HepG2 (cell line): ENCODE data around the gene CD80. TPM values are rescaled to one million over a fixed set of nuclear protein-coding genes. Genes with fewer than 3 reads are reported as not detected.

Experiments used
- ATAC-seq: fragments of 200-7000 bp; cut with Tn5 transposase; 3 replicates; pipeline ENCODE4 v1.9.1; 2020; ENCODE audit warnings: mild to moderate bottlenecking, moderate library complexity
- BruUV-seq: library from RNA; stranded (reverse); fragments of 400-500 nt; replicated peaks from 2 replicates; lab custom pipeline; 2021; lab: Mats Ljungman, UMichigan
- CTCF ChIA-PET: fragments of 300-600 bp; formaldehyde crosslinking; extraction: SDS; loops from one replicate; lab custom pipeline; 2021; ENCODE audit warnings: low total read pairs, inconsistent platforms, low intra/inter-chr PET ratio; lab: Yijun Ruan, JAX
- POLR2A ChIA-PET: fragments of 350-600 bp; sonication (Branson Sonifier 250); formaldehyde crosslinking; loops from one replicate; lab custom pipeline; 2020; ENCODE audit warnings: antibody characterized with exemption, inconsistent platforms; lab: Yijun Ruan, JAX
- DNase-seq: peaks from one replicate; pipeline ENCODE4 v3.0.0-alpha.2; 2015; ENCODE audit warnings: low spot score
- FAIRE-seq: peaks from 3 replicates; lab custom pipeline; 2011; peaks lifted over from hg19 to GRCh38; lab: Jason Lieb, UNC
- H2AFZ ChIP-seq: one replicate; pipeline ENCODE4 v1.6.1; 2011; ENCODE audit warnings: low read length, inconsistent platforms
- H3K27ac ChIP-seq: fragments of 300-600 bp; 3 replicates; pipeline ENCODE4 v1.8.0; 2011; ENCODE audit warnings: mixed run types, mild to moderate bottlenecking, mixed read lengths, low read length, inconsistent platforms; ENCODE audit not compliant: insufficient read depth; ENCODE audit errors: extremely low read length
- H3K27me3 ChIP-seq, 2 experiments: fragments of 200-600 bp in 1 of 2; 2 replicates in 1 of 2; 3 replicates in 1 of 2; pipeline versions ENCODE4 v1.6.0 to v1.8.0; 2011; ENCODE audit warnings: low read length in 2 of 2, mild to moderate bottlenecking in 2 of 2, moderate library complexity in 2 of 2, inconsistent platforms in 1 of 2; ENCODE audit not compliant: insufficient read depth in 2 of 2, control insufficient read depth in 1 of 2
- H3K36me3 ChIP-seq, 2 experiments: fragments of 200-600 bp in 1 of 2; replicated peaks in 1 of 2; 2 replicates in 1 of 2; 3 replicates in 1 of 2; pipeline versions ENCODE4 v1.5.1 to v1.8.0; 2011; ENCODE audit warnings: low read length in 2 of 2, inconsistent platforms in 1 of 2; ENCODE audit not compliant: insufficient read depth in 2 of 2, control insufficient read depth in 1 of 2
- H3K4me1 ChIP-seq: 2 replicates; pipeline ENCODE4 v1.5.1; 2012; ENCODE audit warnings: low read length, inconsistent platforms; ENCODE audit not compliant: insufficient read depth
- H3K4me2 ChIP-seq: 2 replicates; pipeline ENCODE4 v1.6.0; 2011; ENCODE audit warnings: low read depth, low read length, inconsistent platforms
- H3K4me3 ChIP-seq, 3 experiments: fragments of 200-600 bp in 1 of 3; sonication (generic), shearing (Covaris generic) in 1 of 3; replicated peaks in 1 of 3; 2 replicates each; pipeline ENCODE4 v1.5.1; 2011 to 2016; ENCODE audit warnings: low read length in 3 of 3, inconsistent platforms in 2 of 3, low read depth in 2 of 3, mild to moderate bottlenecking in 2 of 3, control low read depth in 1 of 3, mixed read lengths in 1 of 3; ENCODE audit not compliant: insufficient read depth in 1 of 3
- H3K79me2 ChIP-seq: one replicate; pipeline ENCODE4 v1.6.1; 2011; ENCODE audit warnings: low read length, inconsistent platforms; ENCODE audit not compliant: insufficient read depth
- H3K9ac ChIP-seq: 2 replicates; pipeline ENCODE4 v1.6.0; 2011; ENCODE audit warnings: mild to moderate bottlenecking, low read depth, low read length, inconsistent platforms; ENCODE audit not compliant: insufficient read depth
- H3K9me3 ChIP-seq: 2 replicates; pipeline ENCODE4 v1.5.1; 2012; ENCODE audit warnings: mild to moderate bottlenecking, low read length
- H4K20me1 ChIP-seq: 2 replicates; pipeline ENCODE4 v1.6.0; 2011; ENCODE audit warnings: inconsistent platforms, mild to moderate bottlenecking, low read length, moderate library complexity; ENCODE audit not compliant: insufficient read depth
- ATAD3A ChIP-seq: sonication (generic); formaldehyde crosslinking; IDR thresholded peaks from 2 replicates; pipeline ENCODE4 v1.4.0; 2020; ENCODE audit warnings: missing genetic modification reagents
- ELF1 ChIP-seq: sonication (generic); formaldehyde crosslinking; IDR thresholded peaks from 2 replicates; pipeline ENCODE4 v1.4.0; 2020; ENCODE audit warnings: missing genetic modification reagents
- IKZF4 ChIP-seq: sonication (generic); formaldehyde crosslinking; IDR thresholded peaks from 2 replicates; pipeline ENCODE4 v1.5.1; 2020; ENCODE audit warnings: borderline replicate concordance, mild to moderate bottlenecking, low read depth, missing genetic modification reagents; ENCODE audit errors: not compliant biosample characterization
- JUNB ChIP-seq: sonication (generic); formaldehyde crosslinking; IDR thresholded peaks from 2 replicates; pipeline ENCODE4 v1.8.0; 2022; ENCODE audit warnings: missing genetic modification reagents, mild to moderate bottlenecking, borderline replicate concordance
- MIER3 ChIP-seq: IDR thresholded peaks from 2 replicates; pipeline ENCODE4 v1.6.1; 2016; ENCODE audit warnings: missing compliant biosample characterization, borderline replicate concordance
- MLX ChIP-seq: IDR thresholded peaks from 2 replicates; pipeline ENCODE4 v1.6.1; 2016
- MYC ChIP-seq: sonication (generic); formaldehyde crosslinking; IDR thresholded peaks from 2 replicates; pipeline ENCODE4 v1.9.0; 2021; ENCODE audit warnings: missing genetic modification reagents, borderline replicate concordance
- RFX5 ChIP-seq: IDR thresholded peaks from 2 replicates; pipeline ENCODE4 v1.6.1; 2011; ENCODE audit warnings: low read depth, low read length, improper control_type of control experiment
- SP1 ChIP-seq, 2 experiments: fragments of 450-650 bp in 1 of 2; sonication (generic) in 1 of 2; formaldehyde crosslinking in 1 of 2; IDR thresholded peaks; 2 replicates each; pipeline versions ENCODE4 v1.4.0 to v1.6.1; 2016 to 2020; ENCODE audit warnings: missing genetic modification reagents in 1 of 2
- TBP ChIP-seq: sonication (generic); formaldehyde crosslinking; IDR thresholded peaks from 2 replicates; pipeline ENCODE4 v1.5.0; 2020; ENCODE audit warnings: missing genetic modification reagents
- ZFAT ChIP-seq: sonication (generic); formaldehyde crosslinking; conservative IDR thresholded peaks from 2 replicates; pipeline ENCODE4 v1.8.1; 2023; ENCODE audit warnings: missing genetic modification reagents, inconsistent platforms
- ZFP36L1 ChIP-seq: sonication (generic); formaldehyde crosslinking; IDR thresholded peaks from 2 replicates; pipeline ENCODE4 v1.8.0; 2022; ENCODE audit warnings: mild to moderate bottlenecking, missing genetic modification reagents, moderate library complexity
- ZNF251 ChIP-seq: sonication (generic); formaldehyde crosslinking; IDR thresholded peaks from 2 replicates; pipeline ENCODE4 v1.9.0; 2021; ENCODE audit warnings: mild to moderate bottlenecking, missing genetic modification reagents
- ZNF564 ChIP-seq: sonication (generic); formaldehyde crosslinking; IDR thresholded peaks from 2 replicates; pipeline ENCODE4 v1.8.1; 2023; ENCODE audit warnings: mild to moderate bottlenecking, missing genetic modification reagents
- ZNF605 ChIP-seq: sonication (generic); formaldehyde crosslinking; IDR thresholded peaks from 2 replicates; pipeline ENCODE4 v1.8.0; 2022; ENCODE audit warnings: mild to moderate bottlenecking, missing genetic modification reagents
- ZNF740 ChIP-seq: sonication (generic); formaldehyde crosslinking; IDR thresholded peaks from 2 replicates; pipeline ENCODE4 v1.4.0; 2020; ENCODE audit warnings: missing genetic modification reagents
- ZNF891 ChIP-seq: sonication (generic); formaldehyde crosslinking; IDR thresholded peaks from 2 replicates; pipeline ENCODE4 v1.5.0; 2020; ENCODE audit warnings: mild to moderate bottlenecking, missing genetic modification reagents
- WGBS: methylation state at CpG from one replicate; pipeline ENCODE4 v1.1.6; 2017; ENCODE audit warnings: low lambda C conversion rate; 5-methylcytosine and 5-hydroxymethylcytosine counted together
- in situ Hi-C: cut with HindIII; loops from 2 replicates; pipeline ENCODE4 v1.10.0; 2017; ENCODE audit warnings: low pct_unique_long_range_greater_than_20kb; ENCODE audit not compliant: extremely low pct_ligation_motif_present
- intact Hi-C: fragments of 100-400 bp; cut with micrococcal nuclease; formaldehyde crosslinking; loops from one replicate; pipeline ENCODE4 v1.10.0; 2022; ENCODE audit not compliant: unreplicated experiment
- polyA plus RNA-seq, 8 experiments: library from polyadenylated mRNA; depleted of rRNA in 3 of 8; stranded (reverse) in 7 of 8; unstranded in 1 of 8; fragments of >200 nt; fragmentation: Illumina TruSeq in 4 of 8; extraction: Trizol in 4 of 8; gene quantifications; 2 replicates each; pipeline versions ENCODE4 v1.2.1 to v1.2.3, GENCODE V29; 2011 to 2016; ENCODE audit warnings: low read depth in 4 of 8, missing spikeins in 1 of 8, mixed read lengths in 1 of 8; ENCODE audit not compliant: insufficient read depth in 1 of 8
- total RNA-seq, 5 experiments: library from RNA; depleted of rRNA; stranded (reverse); fragments of >200 nt; fragmentation: Illumina TruSeq; extraction: Trizol; gene quantifications; 2 replicates each; pipeline ENCODE4 v1.2.3, GENCODE V29; 2016; ENCODE audit warnings: low read depth in 1 of 5
- TF ChIP-seq, protein P1 (sequence below), 2 experiments: sonication (generic) in 1 of 2; formaldehyde crosslinking in 1 of 2; IDR thresholded peaks; 2 replicates each; pipeline versions ENCODE4 v1.4.0 to v1.6.1; 2018 to 2020; ENCODE audit warnings: missing genetic modification reagents in 2 of 2, borderline replicate concordance in 1 of 2, low read depth in 1 of 2, mild to moderate bottlenecking in 1 of 2, missing biosample characterization in 1 of 2

Gene CD80
- total and polyA plus RNA-seq, 2 of the 13 experiments (the other 11 are each of a cell fraction or from before 2014, with no cell fraction given), result not detected

- no peak overlapping the region for H3K27ac ChIP-seq
- DNase-seq, result no peak
- no peak for ATAC-seq
- in situ Hi-C loops (no loop called here), intact Hi-C loops (no loop called here)
- FAIRE-seq, result no peak
- BruUV-seq, result no TSS peak
- H3K9ac ChIP-seq, result no peak overlapping the region
- no peak overlapping the region for H3K4me3 ChIP-seq
- H3K36me3 ChIP-seq, result no peaks in the 10 kb centered on the region
- ChIA-PET CTCF (no interaction called here), POLR2A (no interaction called here)
- H3K9me3 ChIP-seq, result no peaks in the 10 kb centered on the region
- H3K27me3 ChIP-seq, result peaks cover 0 to 4% of the 10 kb centered on the region in 2 experiments; a peak in 3 of 5 replicates
- no peaks in the 10 kb centered on the region for H4K20me1 ChIP-seq
- no peak overlapping the region for H3K4me2 ChIP-seq
- TF ChIP-seq ZFP36L1 (CRISPR knock-in tag), result no peak
- no peak for TF ChIP-seq SP1 (IDR thresholded peaks at IDR 0.05)
- no peak for TF ChIP-seq SP1 (CRISPR knock-in tag; IDR thresholded peaks at IDR 0.05)
- no peaks in the 10 kb centered on the region for H3K4me1 ChIP-seq
- no peak overlapping the region for H2AFZ ChIP-seq
- H3K79me2 ChIP-seq, result no peaks in the 10 kb centered on the region
Measured at GRCh38 chr3:119575507-119575906, 16.1 kb upstream of the CD80 start.

- intact Hi-C loops (no loop called here), in situ Hi-C loops (no loop called here)
- DNase-seq (no peak), FAIRE-seq (no peak), ATAC-seq (no peak)
- Histone ChIP-seq H4K20me1 (no peaks in the 10 kb centered on the region), H3K27ac (no peak overlapping the region), H3K36me3 (no peaks in the 10 kb centered on the region), H3K9me3 (no peaks in the 10 kb centered on the region), H3K4me3 (no peak overlapping the region), H2AFZ (no peak overlapping the region), H3K79me2 (no peaks in the 10 kb centered on the region), H3K4me2 (no peak overlapping the region), H3K4me1 (no peaks in the 10 kb centered on the region), H3K27me3 (peaks cover 0 to 4% of the 10 kb centered on the region in 2 experiments; a peak in 2 of 5 replicates), H3K9ac (no peak overlapping the region)
- WGBS, result 17% methylated on average over 5 of the region's 5 CpGs
- ChIA-PET CTCF (no interaction called here), POLR2A (no interaction called here)
- TF ChIP-seq IKZF4 (CRISPR knock-in tag) (no peak), MYC (CRISPR knock-in tag) (no peak), MIER3 (CRISPR knock-in tag) (no peak), MLX (CRISPR knock-in tag) (no peak), RFX5 (no peak), ELF1 (no peak), ZFAT (CRISPR knock-in tag) (no peak), ZNF251 (CRISPR knock-in tag) (no peak), ZNF891 (no peak), ZNF740 (CRISPR knock-in tag) (no peak), ZNF605 (CRISPR knock-in tag) (no peak), ATAD3A (CRISPR knock-in tag) (no peak), ZNF564 (CRISPR knock-in tag) (no peak), TBP (CRISPR knock-in tag) (no peak), JUNB (CRISPR knock-in tag) (no peak)
- TF ChIP-seq, protein P1, sequence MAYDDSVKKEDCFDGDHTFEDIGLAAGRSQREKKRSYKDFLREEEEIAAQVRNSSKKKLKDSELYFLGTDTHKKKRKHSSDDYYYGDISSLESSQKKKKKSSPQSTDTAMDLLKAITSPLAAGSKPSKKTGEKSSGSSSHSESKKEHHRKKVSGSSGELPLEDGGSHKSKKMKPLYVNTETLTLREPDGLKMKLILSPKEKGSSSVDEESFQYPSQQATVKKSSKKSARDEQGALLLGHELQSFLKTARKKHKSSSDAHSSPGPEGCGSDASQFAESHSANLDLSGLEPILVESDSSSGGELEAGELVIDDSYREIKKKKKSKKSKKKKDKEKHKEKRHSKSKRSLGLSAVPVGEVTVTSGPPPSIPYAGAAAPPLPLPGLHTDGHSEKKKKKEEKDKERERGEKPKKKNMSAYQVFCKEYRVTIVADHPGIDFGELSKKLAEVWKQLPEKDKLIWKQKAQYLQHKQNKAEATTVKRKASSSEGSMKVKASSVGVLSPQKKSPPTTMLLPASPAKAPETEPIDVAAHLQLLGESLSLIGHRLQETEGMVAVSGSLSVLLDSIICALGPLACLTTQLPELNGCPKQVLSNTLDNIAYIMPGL (CRISPR knock-in tag; IDR thresholded peaks at IDR 0.05; ENCODE audit: borderline replicate concordance in 1 of 2, low read depth in 1 of 2), result no peak
- no TSS peak for BruUV-seq
Measured at GRCh38 chr3:119571688-119572087, 12.3 kb upstream of the CD80 start.
